PC-3 (cell line): Measurements from ENCODE around the gene VPREB3. TPM values are rescaled to one million over a fixed set of nuclear protein-coding genes. Genes with fewer than 3 reads are reported as not detected.

Experiments used
- ATAC-seq: fragments of 200-7000 bp; cut with Tn5 transposase; 2 replicates; pipeline ENCODE4 v1.9.1; 2020; ENCODE audit warnings: mild to moderate bottlenecking, moderate library complexity
- BruUV-seq: library from RNA; stranded (reverse); fragments of 400-500 nt; replicated peaks from 2 replicates; lab custom pipeline; 2021; lab: Mats Ljungman, UMichigan
- CTCF ChIA-PET: fragments of 300-600 bp; sonication (Branson Sonifier 250); formaldehyde crosslinking; loops from one replicate; lab custom pipeline; 2022; ENCODE audit warnings: antibody characterized with exemption; lab: Charles Lee
- POLR2A ChIA-PET: fragments of 300-600 bp; sonication (Branson Sonifier 250); formaldehyde crosslinking; loops from one replicate; lab custom pipeline; 2022; ENCODE audit warnings: antibody characterized with exemption; ENCODE audit not compliant: unreplicated experiment; lab: Charles Lee
- DNase-seq: peaks from one replicate; pipeline ENCODE4 v3.0.0-alpha.2; 2015
- H2AFZ ChIP-seq: fragments of 300-600 bp; sonication (generic); 2 replicates; pipeline ENCODE4 v1.6.0; 2016; ENCODE audit warnings: antibody characterized with exemption, low read length
- H3F3A ChIP-seq: fragments of 300-600 bp; sonication (generic); one replicate; pipeline ENCODE4 v1.6.0; 2017; ENCODE audit warnings: antibody characterized with exemption, low read length, control low read depth, mild to moderate bottlenecking; ENCODE audit not compliant: unreplicated experiment
- H3K27ac ChIP-seq: fragments of 300-600 bp; sonication (generic); 2 replicates; pipeline ENCODE4 v1.5.1; 2016; ENCODE audit warnings: mild to moderate bottlenecking, low read length
- H3K27me3 ChIP-seq: fragments of 300-600 bp; sonication (generic); 2 replicates; pipeline ENCODE4 v1.6.1; 2016; ENCODE audit warnings: low read length, mixed read lengths
- H3K36me3 ChIP-seq: fragments of 300-600 bp; sonication (generic); 2 replicates; pipeline ENCODE4 v1.6.1; 2016; ENCODE audit warnings: low read depth, mixed run types, low read length, mixed read lengths
- H3K4me1 ChIP-seq: fragments of 300-600 bp; sonication (generic); 2 replicates; pipeline ENCODE4 v1.5.1; 2016; ENCODE audit warnings: low read length; ENCODE audit not compliant: insufficient read depth
- H3K4me2 ChIP-seq: fragments of 300-600 bp; sonication (generic); 2 replicates; pipeline ENCODE4 v1.6.0; 2016; ENCODE audit warnings: low read length
- H3K4me3 ChIP-seq: fragments of 300-600 bp; sonication (generic); 2 replicates; pipeline ENCODE4 v1.5.1; 2016; ENCODE audit warnings: mild to moderate bottlenecking, low read length, mixed read lengths
- H3K79me2 ChIP-seq: fragments of 300-600 bp; sonication (generic); 2 replicates; pipeline ENCODE4 v1.6.1; 2017; ENCODE audit warnings: low read length, mixed read lengths
- H3K9ac ChIP-seq: fragments of 300-600 bp; sonication (generic); 2 replicates; pipeline ENCODE4 v1.6.0; 2016; ENCODE audit warnings: mild to moderate bottlenecking, low read length
- H3K9me2 ChIP-seq: fragments of 300-600 bp; sonication (generic); replicated peaks from 2 replicates; pipeline ENCODE4 v1.6.1; 2016; ENCODE audit warnings: mixed run types, low read length, mixed read lengths
- H3K9me3 ChIP-seq: fragments of 300-600 bp; sonication (generic); 2 replicates; pipeline ENCODE4 v1.6.1; 2016; ENCODE audit warnings: low read length, mixed read lengths
- H4K20me1 ChIP-seq: fragments of 300-600 bp; sonication (generic); 2 replicates; pipeline ENCODE4 v1.6.1; 2016; ENCODE audit warnings: low read length, mixed read lengths
- CTCF ChIP-seq: fragments of 300-600 bp; sonication (generic); conservative IDR thresholded peaks from 2 replicates; pipeline ENCODE4 v1.5.1; 2017; ENCODE audit warnings: antibody characterized with exemption, low read depth, mild to moderate bottlenecking, low read length
- EZH2 ChIP-seq: fragments of 300-600 bp; sonication (generic); IDR thresholded peaks from one replicate; pipeline ENCODE4 v1.6.1; 2017; ENCODE audit warnings: antibody characterized with exemption, mild to moderate bottlenecking, low read length; ENCODE audit not compliant: unreplicated experiment
- EZH2phosphoT487 ChIP-seq: fragments of 300-600 bp; sonication (generic); IDR thresholded peaks from 2 replicates; pipeline ENCODE4 v1.6.1; 2018; ENCODE audit warnings: mild to moderate bottlenecking, antibody characterized with exemption, low read length, borderline replicate concordance
- intact Hi-C: fragments of 100-400 bp; cut with micrococcal nuclease; formaldehyde crosslinking; loops from 2 replicates; pipeline ENCODE4 v1.9.0; 2023
- total RNA-seq: library from RNA; depleted of rRNA; stranded (reverse); fragments of >200 nt; gene quantifications from 2 replicates; pipeline ENCODE4 v1.2.3, GENCODE V29; 2014

Gene VPREB3
- total RNA-seq, 1 experiment from 2014 or later = 0.77 TPM

DNA sequence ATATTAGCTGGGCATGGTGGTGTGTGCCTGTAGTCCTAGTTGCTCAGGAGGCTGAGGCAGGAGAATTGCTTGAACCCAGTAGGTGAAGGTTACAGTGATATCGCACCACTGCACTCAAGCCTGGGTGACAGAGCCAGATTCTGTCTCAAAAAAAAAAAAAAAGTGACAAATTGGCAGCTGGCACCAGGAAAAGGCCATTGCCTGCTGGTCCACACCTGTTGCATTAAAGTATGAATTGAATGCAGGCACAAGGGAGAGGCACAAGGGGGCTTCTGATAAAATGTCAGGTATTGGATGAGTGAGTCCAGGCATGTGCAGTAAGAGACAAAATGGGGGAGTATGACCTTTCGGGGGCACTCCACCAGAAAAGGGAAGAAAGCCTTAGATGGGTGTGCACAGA lies 31.5 kb downstream of the VPREB3 start:
- BruUV-seq = no TSS peak
- Histone ChIP-seq H3K79me2 (no peaks in the 10 kb centered on the region), H3K27ac (no peak overlapping the region), H2AFZ (no peak overlapping the region), H3K9me2 (no peaks in the 10 kb centered on the region), H3K4me1 (no peaks in the 10 kb centered on the region), H3K4me3 (no peak overlapping the region), H4K20me1 (no peaks in the 10 kb centered on the region), H3F3A (no peaks in the 10 kb centered on the region), H3K9ac (no peak overlapping the region), H3K4me2 (no peak overlapping the region), H3K36me3 (no peaks in the 10 kb centered on the region), H3K27me3 (no peaks in the 10 kb centered on the region), H3K9me3 (no peaks in the 10 kb centered on the region)
- ATAC-seq (no peak), DNase-seq (no peak)
- POLR2A ChIA-PET = no interaction called here
- CTCF ChIA-PET = no interaction called here
- TF ChIP-seq EZH2 (no peak), CTCF (no peak), EZH2phosphoT487 (no peak)
- intact Hi-C loops = no loop called here

GRCh38 chr22:23722160-23722559 lies 32.1 kb downstream of the VPREB3 start:
- Histone ChIP-seq H3F3A (no peaks in the 10 kb centered on the region), H3K79me2 (no peaks in the 10 kb centered on the region; the same call in 1 of the 2 replicates), H3K9me2 (no peaks in the 10 kb centered on the region), H3K4me3 (no peak overlapping the region), H4K20me1 (no peaks in the 10 kb centered on the region), H3K27me3 (no peaks in the 10 kb centered on the region), H3K9me3 (no peaks in the 10 kb centered on the region), H3K9ac (no peak overlapping the region), H3K36me3 (no peaks in the 10 kb centered on the region), H3K4me1 (no peaks in the 10 kb centered on the region), H3K4me2 (no peak overlapping the region), H3K27ac (no peak overlapping the region), H2AFZ (no peak overlapping the region)
- intact Hi-C loops = no loop called here
- DNase-seq (no peak), ATAC-seq (no peak)
- TF ChIP-seq EZH2 (no peak), EZH2phosphoT487 (no peak), CTCF (no peak)
- ChIA-PET CTCF (no interaction called here), POLR2A (no interaction called here)
- BruUV-seq = no TSS peak

- Histone ChIP-seq H3K36me3 (no peaks in the 10 kb centered on the region), H3K4me3 (no peak overlapping the region), H4K20me1 (no peaks in the 10 kb centered on the region), H3K4me1 (no peaks in the 10 kb centered on the region; the same call in 1 of the 2 replicates), H3K9me2 (no peaks in the 10 kb centered on the region), H3K27ac (no peak overlapping the region), H3K27me3 (no peaks in the 10 kb centered on the region), H3F3A (no peaks in the 10 kb centered on the region), H3K4me2 (no peak overlapping the region), H3K9ac (no peak overlapping the region), H3K9me3 (no peaks in the 10 kb centered on the region), H2AFZ (no peak overlapping the region), H3K79me2 (peaks cover 13% of the 10 kb centered on the region)
- ChIA-PET CTCF (interaction anchor here (0.7 kb wide), 1 partner anchor 1211 kb away, joined by 3 read pairs; no protein-coding TSS in a partner anchor), POLR2A (no interaction called here)
- TF ChIP-seq EZH2phosphoT487 (no peak), EZH2 (no peak), CTCF (no peak)
- BruUV-seq = no TSS peak
- intact Hi-C loops = no loop called here
- DNase-seq (no peak), ATAC-seq (no peak)
Measured at GRCh38 chr22:23720855-23721254, 33.4 kb downstream of the VPREB3 start.
